H9 (cell line): Measurements from ENCODE around the gene RALGAPA2. TPM values are rescaled to one million over a fixed set of nuclear protein-coding genes. Genes with fewer than 3 reads are reported as not detected.

ENCODE experiments used
- DNase-seq: peaks from one replicate; pipeline ENCODE4 v3.0.0-alpha.2; 2017
- H2AFZ ChIP-seq: one replicate; pipeline ENCODE4 v1.6.1; 2013; ENCODE audit warnings: mild to moderate bottlenecking, low read length, control low read depth, moderate library complexity
- H2AK5ac ChIP-seq: 2 replicates; pipeline ENCODE4 v1.6.1; 2013; ENCODE audit warnings: low read length, control low read depth, mixed read lengths; ENCODE audit not compliant: insufficient read length
- H2BK120ac ChIP-seq: one replicate; pipeline ENCODE4 v1.6.1; 2013; ENCODE audit warnings: low read depth, mild to moderate bottlenecking, low read length, control low read depth, inconsistent platforms; ENCODE audit not compliant: poor library complexity, severe bottlenecking
- H2BK12ac ChIP-seq: 2 replicates; pipeline ENCODE4 v1.6.1; 2013; ENCODE audit warnings: low read length, control low read depth, mixed read lengths, low read depth; ENCODE audit not compliant: insufficient read length
- H2BK15ac ChIP-seq: 2 replicates; pipeline ENCODE4 v1.6.1; 2013; ENCODE audit warnings: low read depth, low read length, control low read depth
- H2BK20ac ChIP-seq: one replicate; pipeline ENCODE4 v1.6.1; 2013; ENCODE audit warnings: low read depth, mild to moderate bottlenecking, low read length, control low read depth, inconsistent platforms; ENCODE audit not compliant: poor library complexity, severe bottlenecking
- H2BK5ac ChIP-seq: 2 replicates; pipeline ENCODE4 v1.6.1; 2013; ENCODE audit warnings: low read length, control low read depth, mixed read lengths; ENCODE audit not compliant: insufficient read length
- H3K14ac ChIP-seq: 2 replicates; pipeline ENCODE4 v1.6.1; 2013; ENCODE audit warnings: low read length, control low read depth; ENCODE audit not compliant: insufficient read depth
- H3K18ac ChIP-seq: 2 replicates; pipeline ENCODE4 v1.6.1; 2013; ENCODE audit warnings: low read depth, mild to moderate bottlenecking, mixed read lengths, low read length, control low read depth; ENCODE audit not compliant: insufficient read length
- H3K23ac ChIP-seq: 2 replicates; pipeline ENCODE4 v1.6.1; 2013; ENCODE audit warnings: low read length, control low read depth, mixed read lengths, low read depth; ENCODE audit not compliant: insufficient read length
- H3K23me2 ChIP-seq: 2 replicates; pipeline ENCODE4 v1.6.1; 2013; ENCODE audit warnings: low read depth, mild to moderate bottlenecking, mixed read lengths, low read length, control low read depth; ENCODE audit not compliant: insufficient read length, poor library complexity, severe bottlenecking
- H3K27ac ChIP-seq: 2 replicates; pipeline ENCODE4 v1.5.1; 2013; ENCODE audit warnings: low read length, control low read depth, mixed read lengths, low read depth; ENCODE audit not compliant: insufficient read length
- H3K27me3 ChIP-seq: 2 replicates; pipeline ENCODE4 v1.6.1; 2013; ENCODE audit warnings: low read length, control low read depth, inconsistent platforms; ENCODE audit not compliant: insufficient read depth
- H3K4ac ChIP-seq: 2 replicates; pipeline ENCODE4 v1.6.1; 2013; ENCODE audit warnings: low read depth, mild to moderate bottlenecking, control low read depth, inconsistent platforms, low read length, moderate library complexity
- H3K4me1 ChIP-seq: 2 replicates; pipeline ENCODE4 v1.6.1; 2013; ENCODE audit warnings: low read length, control low read depth, inconsistent platforms; ENCODE audit not compliant: insufficient read depth
- H3K4me2 ChIP-seq: 2 replicates; pipeline ENCODE4 v1.6.1; 2013; ENCODE audit warnings: low read length, control low read depth, mixed read lengths; ENCODE audit not compliant: insufficient read length, insufficient read depth
- H3K56ac ChIP-seq: 2 replicates; pipeline ENCODE4 v1.6.1; 2013; ENCODE audit warnings: low read depth, mild to moderate bottlenecking, mixed read lengths, low read length, control low read depth; ENCODE audit not compliant: insufficient read length
- H3K79me1 ChIP-seq: 2 replicates; pipeline ENCODE4 v1.6.1; 2013; ENCODE audit warnings: low read depth, mild to moderate bottlenecking, moderate library complexity, low read length, control low read depth, inconsistent platforms; ENCODE audit not compliant: insufficient read depth, poor library complexity, severe bottlenecking
- H3K79me2 ChIP-seq: 2 replicates; pipeline ENCODE4 v1.6.1; 2013; ENCODE audit warnings: low read length, control low read depth, inconsistent platforms; ENCODE audit not compliant: insufficient read depth
- H3K9ac ChIP-seq: 2 replicates; pipeline ENCODE4 v1.6.1; 2013; ENCODE audit warnings: low read length, control low read depth, mixed read lengths; ENCODE audit not compliant: insufficient read length; ENCODE audit errors: extremely low read depth
- H3K9me3 ChIP-seq: one replicate; pipeline ENCODE4 v1.6.1; 2013; ENCODE audit warnings: low read depth, low read length, inconsistent platforms; ENCODE audit not compliant: control insufficient read depth
- H3T11ph ChIP-seq: one replicate; pipeline ENCODE4 v1.6.1; 2013; ENCODE audit warnings: mild to moderate bottlenecking, low read length, control low read depth, inconsistent platforms
- H4K20me1 ChIP-seq: one replicate; pipeline ENCODE4 v1.6.1; 2013; ENCODE audit not compliant: control insufficient read depth, insufficient read length, insufficient read depth
- H4K5ac ChIP-seq: 2 replicates; pipeline ENCODE4 v1.6.1; 2013; ENCODE audit warnings: low read depth, mild to moderate bottlenecking, mixed read lengths, low read length, control low read depth; ENCODE audit not compliant: insufficient read length
- H4K8ac ChIP-seq: replicated peaks from 2 replicates; pipeline ENCODE4 v1.6.1; 2013; ENCODE audit warnings: low read length, control low read depth, mixed read lengths, low read depth; ENCODE audit not compliant: insufficient read length
- H4K91ac ChIP-seq: 2 replicates; pipeline ENCODE4 v1.6.1; 2013; ENCODE audit warnings: low read depth, mild to moderate bottlenecking, moderate library complexity, mixed read lengths, low read length, control low read depth; ENCODE audit not compliant: insufficient read length
- H3K27ac Mint-ChIP-seq, 3 experiments: 2 replicates in 2 of 3; 3 replicates in 1 of 3; pipeline ENCODE4 v1.8.0; 2020 to 2021; ENCODE audit warnings: mixed read lengths in 3 of 3, mild to moderate bottlenecking in 1 of 3, moderate library complexity in 1 of 3
- H3K27me3 Mint-ChIP-seq: 2 replicates; pipeline ENCODE4 v1.8.0; 2021; ENCODE audit warnings: low read depth, mild to moderate bottlenecking, moderate library complexity, mixed read lengths
- H3K36me3 Mint-ChIP-seq, 3 experiments: 2 replicates in 2 of 3; 3 replicates in 1 of 3; pipeline ENCODE4 v1.8.0; 2020 to 2021; ENCODE audit warnings: low read depth in 3 of 3, mixed read lengths in 3 of 3; ENCODE audit not compliant: insufficient read depth in 1 of 3
- H3K4me1 Mint-ChIP-seq, 2 experiments: 2 replicates each; pipeline ENCODE4 v1.8.0; 2020; ENCODE audit warnings: mixed read lengths in 2 of 2
- H3K4me3 Mint-ChIP-seq, 2 experiments: 2 replicates in 1 of 2; 3 replicates in 1 of 2; pipeline ENCODE4 v1.8.0; 2020 to 2021; ENCODE audit warnings: mild to moderate bottlenecking in 2 of 2, mixed read lengths in 2 of 2, moderate library complexity in 1 of 2
- H3K9me3 Mint-ChIP-seq, 2 experiments: 2 replicates in 1 of 2; 3 replicates in 1 of 2; pipeline ENCODE4 v1.8.0; 2020; ENCODE audit warnings: mild to moderate bottlenecking in 2 of 2, mixed read lengths in 2 of 2, moderate library complexity in 1 of 2
- WGBS: extraction: QIAGEN DNeasy Blood & Tissue Kit; methylation state at CpG from one replicate; pipeline ENCODE4 v1.1.7; 2013; ENCODE audit warnings: missing lambda C conversion rate, low lambda C conversion rate, mixed read lengths; ENCODE audit not compliant: insufficient read length; ENCODE audit errors: extremely low coverage; 5-methylcytosine and 5-hydroxymethylcytosine counted together
- total RNA-seq: library from RNA; stranded (reverse); gene quantifications from 2 replicates; pipeline ENCODE4 v1.2.1, GENCODE V29; 2021
- TF ChIP-seq, protein P1 (sequence below): fragments of 200-600 bp; sonication (generic); conservative IDR thresholded peaks from 3 replicates; pipeline ENCODE4 v1.8.0; 2021; ENCODE audit warnings: antibody characterized with exemption, mild to moderate bottlenecking

The RALGAPA2 gene
- total RNA-seq, 1 experiment from 2014 or later: 16.6 TPM

DNA sequence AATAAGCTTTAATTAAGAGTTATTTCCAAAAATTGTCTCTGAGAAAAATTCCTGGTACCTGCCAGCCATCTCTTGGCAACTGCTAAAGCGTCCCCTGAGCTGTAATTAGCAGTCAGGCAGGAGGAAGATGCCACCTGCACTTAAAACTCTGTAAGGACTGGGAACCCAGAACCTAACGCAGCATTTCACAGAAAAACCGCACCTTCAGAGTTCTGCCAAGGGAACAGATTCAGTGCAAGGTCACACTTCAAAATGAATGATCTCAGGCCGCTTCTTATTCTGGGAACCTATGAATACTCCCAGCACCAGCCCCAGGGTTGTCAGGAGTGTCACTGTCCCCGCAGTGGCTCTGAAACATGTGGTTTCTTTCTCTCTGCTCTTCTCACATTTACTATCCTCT, 307.8 kb downstream of the RALGAPA2 start:
- no peak overlapping the region for H3K14ac ChIP-seq
- H3K23ac ChIP-seq: no peak overlapping the region
- no peaks in the 10 kb centered on the region for H3K9me3 ChIP-seq
- H3K4me1 ChIP-seq: no peaks in the 10 kb centered on the region
- DNase-seq: no peak
- H3K27me3 Mint-ChIP-seq: no peaks in the 10 kb centered on the region; the same call in none of the 2 replicates
- H3K27me3 ChIP-seq: no peaks in the 10 kb centered on the region
- H4K5ac ChIP-seq: no peak overlapping the region
- no peak overlapping the region for H3K56ac ChIP-seq
- no peak overlapping the region for H4K91ac ChIP-seq
- H3K23me2 ChIP-seq: no peaks in the 10 kb centered on the region
- H3K27ac Mint-ChIP-seq: no peak overlapping the region
- H3K9me3 Mint-ChIP-seq: no peaks in the 10 kb centered on the region
- H3K4me1 Mint-ChIP-seq: peaks cover 13 to 24% of the 10 kb centered on the region in 2 experiments
- H3K4ac ChIP-seq: no peak overlapping the region
- no peak overlapping the region for H2AK5ac ChIP-seq
- H2BK5ac ChIP-seq: no peak overlapping the region
- no peak overlapping the region for H3K9ac ChIP-seq
- H3K79me1 ChIP-seq: no peaks in the 10 kb centered on the region
- H3K4me3 Mint-ChIP-seq: no peak overlapping the region
- H3K79me2 ChIP-seq: no peaks in the 10 kb centered on the region
- H3K27ac ChIP-seq: no peak overlapping the region
- no peak overlapping the region for H2BK12ac ChIP-seq
- no peak overlapping the region for H2BK20ac ChIP-seq
- H3K18ac ChIP-seq: no peak overlapping the region
- TF ChIP-seq, protein P1, sequence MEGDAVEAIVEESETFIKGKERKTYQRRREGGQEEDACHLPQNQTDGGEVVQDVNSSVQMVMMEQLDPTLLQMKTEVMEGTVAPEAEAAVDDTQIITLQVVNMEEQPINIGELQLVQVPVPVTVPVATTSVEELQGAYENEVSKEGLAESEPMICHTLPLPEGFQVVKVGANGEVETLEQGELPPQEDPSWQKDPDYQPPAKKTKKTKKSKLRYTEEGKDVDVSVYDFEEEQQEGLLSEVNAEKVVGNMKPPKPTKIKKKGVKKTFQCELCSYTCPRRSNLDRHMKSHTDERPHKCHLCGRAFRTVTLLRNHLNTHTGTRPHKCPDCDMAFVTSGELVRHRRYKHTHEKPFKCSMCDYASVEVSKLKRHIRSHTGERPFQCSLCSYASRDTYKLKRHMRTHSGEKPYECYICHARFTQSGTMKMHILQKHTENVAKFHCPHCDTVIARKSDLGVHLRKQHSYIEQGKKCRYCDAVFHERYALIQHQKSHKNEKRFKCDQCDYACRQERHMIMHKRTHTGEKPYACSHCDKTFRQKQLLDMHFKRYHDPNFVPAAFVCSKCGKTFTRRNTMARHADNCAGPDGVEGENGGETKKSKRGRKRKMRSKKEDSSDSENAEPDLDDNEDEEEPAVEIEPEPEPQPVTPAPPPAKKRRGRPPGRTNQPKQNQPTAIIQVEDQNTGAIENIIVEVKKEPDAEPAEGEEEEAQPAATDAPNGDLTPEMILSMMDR: no peak
- no peak overlapping the region for H3T11ph ChIP-seq
- H4K8ac ChIP-seq: no peak overlapping the region
- no peak overlapping the region for H2AFZ ChIP-seq
- H3K4me2 ChIP-seq: no peak overlapping the region
- no peaks in the 10 kb centered on the region for H4K20me1 ChIP-seq
- no peaks in the 10 kb centered on the region; a peak in 2 of 7 replicates for H3K36me3 Mint-ChIP-seq
- H2BK120ac ChIP-seq: no peak overlapping the region
- no CpG with 5 or more reads among the region's 5 CpGs for WGBS
- no peak overlapping the region for H2BK15ac ChIP-seq
